Brain microvascular endothelial cell (primary cell): ENCODE measurements around the gene SMAGP.
A peak's percentile ranks its signal among the peaks of the same experiment; 100 is the strongest.
"Not testable (repeated sequence)": the region's sequence is repeated elsewhere in the genome, so short reads cannot be mapped to it uniquely, and the experiment has no call there.

Experiments
- DNase-seq: peaks from one replicate; pipeline ENCODE4 v3.0.0-alpha.2; 2020
- H3K27ac ChIP-seq: fragments of 250-450 bp; sonication (Bioruptor Pico); 2 replicates; pipeline ENCODE4 v1.5.1; 2020; ENCODE audit warnings: mild to moderate bottlenecking, moderate library complexity
- H3K27me3 ChIP-seq: fragments of 250-450 bp; sonication (Bioruptor Pico); replicated peaks from 2 replicates; pipeline ENCODE4 v1.5.1; 2020; ENCODE audit warnings: mild to moderate bottlenecking
- H3K36me3 ChIP-seq: fragments of 250-450 bp; sonication (Bioruptor Pico); replicated peaks from 2 replicates; pipeline ENCODE4 v1.5.1; 2020; ENCODE audit warnings: mild to moderate bottlenecking
- H3K4me3 ChIP-seq: 2 replicates; pipeline ENCODE4 v1.5.1; 2011; ENCODE audit warnings: low read depth, mild to moderate bottlenecking, control low read depth, low read length, moderate library complexity
- in situ Hi-C: cut with HindIII; loops from 2 replicates; pipeline ENCODE4 v1.10.0; 2017; ENCODE audit warnings: low sequenced_read_pairs, low pct_ligation_motif_present
- TF ChIP-seq, protein P1 (sequence below): IDR thresholded peaks from 2 replicates; pipeline ENCODE4 v1.5.1; 2011; ENCODE audit warnings: low read depth, mild to moderate bottlenecking, moderate library complexity, low read length, control low read depth, inconsistent platforms; ENCODE audit errors: missing control alignments

SMAGP gene

DNA sequence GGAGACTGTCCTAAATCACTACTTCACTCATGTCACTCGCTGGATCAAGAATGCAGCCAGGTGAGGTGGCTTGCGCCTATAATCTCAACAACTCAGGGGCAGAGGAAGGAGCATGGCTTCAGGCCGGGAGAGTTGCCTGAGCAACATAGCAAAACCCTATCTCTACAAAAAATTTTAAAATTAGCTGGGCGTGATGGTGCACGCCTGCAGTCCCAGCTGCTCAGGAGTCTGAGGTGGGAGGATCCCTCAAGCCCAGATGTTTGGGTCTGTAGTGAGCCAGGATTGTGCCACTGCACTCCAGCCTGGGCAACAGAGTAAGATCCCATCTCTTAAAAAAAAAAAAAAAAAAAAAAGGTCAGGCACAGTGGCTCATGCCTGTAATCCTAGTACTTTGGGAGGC is 5.9 kb downstream of the SMAGP start:
- DNase-seq: no peak
- Histone ChIP-seq H3K4me3 (no peak overlapping the region), H3K36me3 (no peaks in the 10 kb centered on the region), H3K27ac (no peak overlapping the region), H3K27me3 (no peaks in the 10 kb centered on the region)
- in situ Hi-C loops: no loop called here
- TF ChIP-seq, protein P1, sequence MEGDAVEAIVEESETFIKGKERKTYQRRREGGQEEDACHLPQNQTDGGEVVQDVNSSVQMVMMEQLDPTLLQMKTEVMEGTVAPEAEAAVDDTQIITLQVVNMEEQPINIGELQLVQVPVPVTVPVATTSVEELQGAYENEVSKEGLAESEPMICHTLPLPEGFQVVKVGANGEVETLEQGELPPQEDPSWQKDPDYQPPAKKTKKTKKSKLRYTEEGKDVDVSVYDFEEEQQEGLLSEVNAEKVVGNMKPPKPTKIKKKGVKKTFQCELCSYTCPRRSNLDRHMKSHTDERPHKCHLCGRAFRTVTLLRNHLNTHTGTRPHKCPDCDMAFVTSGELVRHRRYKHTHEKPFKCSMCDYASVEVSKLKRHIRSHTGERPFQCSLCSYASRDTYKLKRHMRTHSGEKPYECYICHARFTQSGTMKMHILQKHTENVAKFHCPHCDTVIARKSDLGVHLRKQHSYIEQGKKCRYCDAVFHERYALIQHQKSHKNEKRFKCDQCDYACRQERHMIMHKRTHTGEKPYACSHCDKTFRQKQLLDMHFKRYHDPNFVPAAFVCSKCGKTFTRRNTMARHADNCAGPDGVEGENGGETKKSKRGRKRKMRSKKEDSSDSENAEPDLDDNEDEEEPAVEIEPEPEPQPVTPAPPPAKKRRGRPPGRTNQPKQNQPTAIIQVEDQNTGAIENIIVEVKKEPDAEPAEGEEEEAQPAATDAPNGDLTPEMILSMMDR: no peak

DNA sequence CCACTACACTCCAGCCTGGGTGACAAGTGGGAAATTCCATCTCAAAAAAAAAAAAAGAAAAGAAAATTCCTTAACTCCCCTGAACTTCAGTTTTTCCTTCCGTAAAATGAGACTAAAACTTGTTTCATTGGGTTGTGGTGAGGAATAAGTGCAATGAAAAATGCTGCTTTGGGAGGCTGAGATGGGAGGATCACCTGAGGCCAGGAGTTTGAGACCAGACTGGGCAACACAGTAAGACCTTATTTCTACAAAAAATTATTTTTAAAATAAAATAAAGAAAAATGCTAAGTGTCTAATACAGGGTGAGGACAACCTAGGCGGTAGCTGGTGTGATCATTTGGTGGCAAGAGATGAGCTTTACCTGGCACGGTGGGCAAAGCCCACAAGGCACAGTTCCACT is 6.9 kb downstream of the SMAGP start:
- H3K36me3 ChIP-seq: no peaks in the 10 kb centered on the region
- in situ Hi-C loops: no loop called here
- TF ChIP-seq, protein P1: no peak
- no peaks in the 10 kb centered on the region for H3K27me3 ChIP-seq
- no peak for DNase-seq
- H3K27ac ChIP-seq: no peak overlapping the region
- H3K4me3 ChIP-seq: no peak overlapping the region

DNA sequence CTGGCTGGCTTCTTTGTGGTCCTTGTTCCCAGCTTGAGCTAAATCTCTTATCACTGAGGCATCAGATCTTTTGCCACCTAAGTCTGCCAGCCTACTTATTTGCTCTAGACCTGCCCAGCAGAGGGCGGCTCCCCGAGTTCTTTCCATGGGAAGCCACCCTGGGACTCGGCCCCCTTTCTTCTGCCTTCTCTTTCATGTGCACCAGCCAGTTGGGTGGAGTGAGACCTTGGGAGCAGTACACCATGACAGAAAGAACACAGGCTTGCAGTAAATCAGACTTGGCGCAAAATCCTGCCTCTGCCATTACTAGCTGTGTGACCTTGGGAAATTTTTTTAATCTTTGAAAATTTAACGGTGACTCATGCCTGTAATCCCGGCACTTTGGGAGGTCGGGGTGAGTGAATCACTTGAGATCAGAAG is 7.4 kb downstream of the SMAGP start:
- in situ Hi-C loops: no loop called here
- DNase-seq: peak; percentile 33
- TF ChIP-seq, protein P1: peak; percentile 65
- no peak overlapping the region for H3K27ac ChIP-seq
- no peak overlapping the region for H3K4me3 ChIP-seq
- H3K27me3 ChIP-seq: no peaks in the 10 kb centered on the region
- no peaks in the 10 kb centered on the region for H3K36me3 ChIP-seq

DNA sequence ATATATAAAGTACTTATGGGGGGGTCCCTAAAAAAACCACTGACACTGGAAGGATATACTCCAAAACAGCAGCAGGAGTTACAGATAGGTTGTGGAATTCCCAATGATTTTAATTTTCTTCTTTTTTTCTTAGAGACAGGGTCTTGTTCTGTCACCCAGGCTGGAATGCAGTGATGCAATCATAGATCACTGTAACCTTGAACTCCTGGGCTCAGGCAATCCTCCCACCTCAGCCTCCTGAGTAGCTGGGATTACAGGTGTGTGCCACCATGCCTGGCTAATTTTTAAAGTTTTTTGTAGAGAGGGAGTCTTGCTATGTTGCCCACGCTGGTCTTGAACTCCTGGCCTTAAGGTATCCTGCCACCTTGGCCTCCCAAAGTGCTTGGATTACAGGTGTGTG is 10.6 kb downstream of the SMAGP start:
- H3K36me3 ChIP-seq, H3K27me3 ChIP-seq, DNase-seq, H3K27ac ChIP-seq, in situ Hi-C loops, H3K4me3 ChIP-seq: not testable (repeated sequence)

DNA sequence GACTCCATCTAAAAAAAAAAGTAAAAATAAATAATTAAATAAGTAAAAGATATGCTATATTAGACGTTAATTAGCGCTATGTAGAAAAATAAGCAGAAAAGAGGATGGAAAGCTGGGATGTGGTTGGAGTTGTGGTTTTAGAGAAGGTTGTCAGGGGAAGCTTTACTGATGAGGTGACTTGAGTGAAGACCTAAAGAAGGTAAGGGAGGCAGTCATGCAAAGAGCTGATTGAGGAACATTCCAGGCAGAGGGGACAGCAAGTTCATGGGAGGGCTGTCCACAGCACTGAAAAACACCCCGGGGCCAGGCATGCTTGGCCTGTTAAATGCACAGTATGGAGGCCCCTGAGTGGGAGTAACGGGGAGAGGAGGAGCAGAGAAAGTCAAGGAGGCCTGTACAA is 15.7 kb downstream of the SMAGP start:
- TF ChIP-seq, protein P1: no peak
- H3K36me3 ChIP-seq: peaks cover 9% of the 10 kb centered on the region
- in situ Hi-C loops: no loop called here
- no peak overlapping the region for H3K4me3 ChIP-seq
- no peaks in the 10 kb centered on the region for H3K27me3 ChIP-seq
- H3K27ac ChIP-seq: no peak overlapping the region
- DNase-seq: no peak

DNA sequence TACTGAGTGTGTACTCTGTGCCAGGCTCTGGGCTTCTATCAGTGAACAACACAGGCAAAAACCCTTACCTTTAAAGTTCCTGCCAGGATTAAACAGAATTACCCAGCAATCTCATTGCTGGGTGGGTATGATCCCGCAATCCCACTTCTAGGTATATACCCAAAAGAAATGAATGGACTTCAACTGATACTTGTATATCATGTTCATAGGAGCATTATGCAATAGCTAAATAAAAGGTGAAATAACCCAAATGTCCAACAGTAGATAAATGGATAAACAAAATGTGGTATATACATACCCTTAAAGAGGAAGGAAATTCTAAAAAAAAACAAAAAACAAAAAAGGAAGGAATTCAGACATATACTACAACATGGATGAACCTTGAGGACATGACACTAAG is 16.9 kb downstream of the SMAGP start:
- Histone ChIP-seq H3K36me3 (peaks cover 9% of the 10 kb centered on the region), H3K27ac (no peak overlapping the region), H3K4me3 (no peak overlapping the region), H3K27me3 (no peaks in the 10 kb centered on the region)
- in situ Hi-C loops: no loop called here
- TF ChIP-seq, protein P1: no peak
- no peak for DNase-seq
